ENCODE results near the gene AP1M2. TPM values are rescaled to one million over a fixed set of nuclear protein-coding genes. Genes with fewer than 3 reads are reported as not detected.

The AP1M2 gene
- total RNA-seq, 1 donor from 2014 or later = 36.9 TPM

DNA sequence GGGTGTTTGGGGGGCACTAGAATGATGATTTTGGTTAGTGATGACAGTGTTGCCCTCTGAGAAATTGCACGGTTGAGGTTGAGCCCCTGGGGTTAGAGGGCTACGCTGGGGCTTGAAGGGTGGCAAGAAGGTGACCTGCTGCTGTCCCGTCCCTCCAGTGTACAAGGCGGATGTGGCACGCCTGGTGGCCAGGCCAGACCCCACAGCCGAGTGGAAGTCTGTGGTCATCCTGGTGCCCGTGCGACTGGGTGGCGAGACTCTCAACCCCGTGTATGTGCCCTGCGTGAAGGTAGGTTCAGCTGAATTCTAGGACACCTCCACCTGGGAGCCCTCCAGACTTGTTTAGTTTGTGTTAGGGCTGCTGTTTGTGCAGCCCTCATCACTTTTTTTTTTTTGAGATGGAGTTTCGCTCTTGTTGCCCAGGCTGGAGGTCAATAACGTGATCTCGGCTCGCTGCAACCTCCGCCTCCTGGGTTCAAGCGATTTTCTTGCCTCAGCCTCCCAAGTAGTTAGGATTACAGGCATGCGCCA lies 38.3 kb downstream of the AP1M2 start:
- Histone ChIP-seq H3K9me3 (no peaks in the 10 kb centered on the region), H3K36me3 (peaks cover 83% of the 10 kb centered on the region), H3K4me3 (no peak overlapping the region), H3K4me1 (peaks cover 19% of the 10 kb centered on the region), H3K27me3 (ENCODE audit: low read depth) (no peaks in the 10 kb centered on the region), H3K27ac (no peak overlapping the region)
- DNase-seq (no peak), ATAC-seq (no peak)
- TF ChIP-seq, protein P1, sequence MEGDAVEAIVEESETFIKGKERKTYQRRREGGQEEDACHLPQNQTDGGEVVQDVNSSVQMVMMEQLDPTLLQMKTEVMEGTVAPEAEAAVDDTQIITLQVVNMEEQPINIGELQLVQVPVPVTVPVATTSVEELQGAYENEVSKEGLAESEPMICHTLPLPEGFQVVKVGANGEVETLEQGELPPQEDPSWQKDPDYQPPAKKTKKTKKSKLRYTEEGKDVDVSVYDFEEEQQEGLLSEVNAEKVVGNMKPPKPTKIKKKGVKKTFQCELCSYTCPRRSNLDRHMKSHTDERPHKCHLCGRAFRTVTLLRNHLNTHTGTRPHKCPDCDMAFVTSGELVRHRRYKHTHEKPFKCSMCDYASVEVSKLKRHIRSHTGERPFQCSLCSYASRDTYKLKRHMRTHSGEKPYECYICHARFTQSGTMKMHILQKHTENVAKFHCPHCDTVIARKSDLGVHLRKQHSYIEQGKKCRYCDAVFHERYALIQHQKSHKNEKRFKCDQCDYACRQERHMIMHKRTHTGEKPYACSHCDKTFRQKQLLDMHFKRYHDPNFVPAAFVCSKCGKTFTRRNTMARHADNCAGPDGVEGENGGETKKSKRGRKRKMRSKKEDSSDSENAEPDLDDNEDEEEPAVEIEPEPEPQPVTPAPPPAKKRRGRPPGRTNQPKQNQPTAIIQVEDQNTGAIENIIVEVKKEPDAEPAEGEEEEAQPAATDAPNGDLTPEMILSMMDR (IDR thresholded peaks at IDR 0.05) = no peak
- intact Hi-C loops (cut with DNase I) = no loop called here

DNA sequence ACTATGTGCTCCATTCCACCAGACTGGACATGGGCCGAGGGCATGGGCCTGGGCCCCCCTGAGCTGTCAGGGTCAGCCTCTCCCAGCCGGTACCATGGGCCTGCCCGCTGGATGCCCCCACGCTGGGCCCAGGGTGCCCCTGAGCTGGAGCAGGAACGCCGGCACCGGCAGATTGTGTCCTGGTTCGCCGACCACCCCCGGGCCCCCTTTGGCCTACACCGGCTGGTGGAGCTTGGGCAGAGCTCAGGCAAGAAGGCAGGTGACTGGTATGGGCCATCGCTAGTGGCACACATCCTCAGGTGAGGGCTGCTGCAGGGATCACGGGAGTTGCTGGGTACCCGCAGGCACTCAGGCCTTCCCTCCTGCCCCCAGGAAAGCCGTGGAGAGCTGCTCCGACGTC lies 40.3 kb downstream of the AP1M2 start:
- Histone ChIP-seq H3K36me3 (peaks cover 63% of the 10 kb centered on the region), H3K4me3 (no peak overlapping the region), H3K4me1 (peaks cover 19% of the 10 kb centered on the region), H3K27ac (no peak overlapping the region), H3K27me3 (ENCODE audit: low read depth) (no peaks in the 10 kb centered on the region), H3K9me3 (no peaks in the 10 kb centered on the region)
- DNase-seq (no peak), ATAC-seq (no peak)
- intact Hi-C loops (cut with DNase I) = no loop called here
- TF ChIP-seq, protein P1 (IDR thresholded peaks at IDR 0.05) = no peak

DNA sequence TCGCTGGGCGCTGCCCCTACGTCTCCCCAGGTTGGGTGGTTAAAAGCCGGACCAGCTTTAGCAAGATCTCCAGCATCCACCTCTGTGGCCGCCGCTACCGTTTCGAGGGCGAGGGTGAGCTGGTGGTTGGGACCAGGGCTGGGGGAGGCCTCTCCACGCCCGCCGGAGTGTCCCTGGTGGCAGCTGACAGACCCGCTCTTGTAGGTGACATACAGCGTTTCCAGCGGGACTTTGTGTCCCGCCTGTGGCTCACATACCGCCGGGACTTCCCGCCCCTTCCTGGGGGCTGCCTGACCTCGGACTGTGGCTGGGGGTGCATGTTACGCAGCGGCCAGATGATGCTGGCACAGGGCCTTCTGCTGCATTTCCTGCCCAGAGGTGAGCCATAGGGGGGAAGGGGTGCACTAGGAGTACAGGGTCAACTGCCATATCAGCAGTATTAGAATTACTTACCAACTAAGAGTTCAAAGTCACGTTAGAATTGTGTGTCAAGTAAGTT lies 42.3 kb downstream of the AP1M2 start:
- no peak for DNase-seq

DNA sequence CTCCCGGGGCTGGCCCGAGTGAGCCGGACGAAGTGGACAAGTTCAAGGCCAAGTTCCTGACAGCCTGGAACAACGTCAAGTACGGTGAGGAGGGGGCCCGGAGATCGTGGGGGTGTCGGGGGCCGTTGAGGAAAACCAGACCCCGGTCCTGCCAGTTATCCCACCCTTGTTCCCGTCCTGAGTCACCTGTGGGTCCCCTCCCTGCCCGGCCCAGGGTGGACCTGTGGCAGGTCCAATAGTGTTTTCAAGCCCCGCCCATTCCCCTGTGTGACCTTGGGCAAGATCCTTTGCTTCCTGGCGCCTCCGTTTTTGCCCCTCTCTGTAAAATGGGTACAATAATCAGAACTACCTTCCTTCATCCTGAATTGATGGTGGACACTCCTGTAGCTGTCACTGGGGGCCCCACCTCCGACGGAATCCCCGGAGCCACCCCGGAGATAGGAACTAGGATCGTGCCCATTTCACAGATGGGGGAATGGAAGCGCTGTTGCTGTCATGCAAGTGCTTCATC lies 42.8 kb downstream of the AP1M2 start:
- Histone ChIP-seq H3K27ac (peak overlapping the region; percentile 91), H3K36me3 (peaks cover 38% of the 10 kb centered on the region), H3K4me3 (peak overlapping the region; percentile 88), H3K27me3 (ENCODE audit: low read depth) (no peaks in the 10 kb centered on the region), H3K4me1 (peaks cover 19% of the 10 kb centered on the region), H3K9me3 (no peaks in the 10 kb centered on the region)
- intact Hi-C loops (cut with DNase I) = no loop called here
- DNase-seq (no peak), ATAC-seq (peak; percentile 47 to 63)
- TF ChIP-seq, protein P1 (IDR thresholded peaks at IDR 0.05) = no peak

More for the DNA sequence above, 42.3 kb downstream of the AP1M2 start:
- no peaks in the 10 kb centered on the region for H3K27me3 ChIP-seq (ENCODE audit: low read depth)
- TF ChIP-seq, protein P1 (IDR thresholded peaks at IDR 0.05) = no peak
- intact Hi-C loops (cut with DNase I) = no loop called here
- H3K27ac ChIP-seq = no peak overlapping the region
- peaks cover 19% of the 10 kb centered on the region for H3K4me1 ChIP-seq
- H3K36me3 ChIP-seq = peaks cover 43% of the 10 kb centered on the region
- H3K9me3 ChIP-seq = no peaks in the 10 kb centered on the region
- H3K4me3 ChIP-seq = peak overlapping the region; percentile 88
- no peak for ATAC-seq

DNA sequence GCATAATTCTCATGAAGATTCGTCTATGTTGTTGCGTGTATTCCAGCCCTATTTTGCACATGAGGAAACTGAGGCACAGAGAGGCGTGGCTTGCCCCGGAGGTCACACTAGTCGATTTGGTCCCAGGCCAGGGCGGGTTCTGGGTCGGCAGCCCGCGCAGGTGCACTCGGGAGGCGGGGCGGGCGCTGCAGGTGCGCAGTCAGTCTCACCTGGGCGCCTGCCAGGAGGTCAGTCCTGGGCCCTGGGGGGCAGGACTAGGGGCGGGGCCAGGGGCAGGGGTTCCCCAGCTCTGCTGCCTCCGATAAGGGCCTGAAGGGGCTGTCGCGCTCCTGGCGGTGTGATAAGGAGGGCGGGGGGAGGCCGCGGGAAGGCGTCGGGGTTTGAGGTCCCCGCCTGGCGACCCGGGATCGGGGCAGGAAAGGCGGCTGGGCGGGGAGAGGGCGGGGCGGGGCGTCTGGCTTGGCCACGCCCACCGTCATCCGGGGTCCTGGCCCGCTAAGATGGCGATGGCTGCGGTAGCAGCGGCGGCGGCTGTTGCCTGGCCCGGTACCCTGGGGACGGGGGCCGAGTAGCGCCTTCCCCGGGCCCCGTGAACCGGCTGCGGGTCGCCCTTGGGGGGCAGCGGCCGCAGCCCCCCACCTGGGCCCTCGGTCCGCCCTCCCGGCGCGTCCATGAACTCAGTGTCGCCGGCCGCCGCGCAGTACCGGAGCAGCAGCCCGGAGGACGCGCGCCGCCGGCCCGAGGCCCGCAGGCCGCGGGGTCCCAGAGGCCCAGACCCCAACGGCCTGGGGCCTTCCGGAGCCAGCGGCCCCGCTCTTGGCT lies 43.5 kb downstream of the AP1M2 start, which contains the start of gene ATG4D:
Gene ATG4D (plus strand): TSS at position 485 of the 822 bp plus-strand sequence. CDS start 187 bp downstream, at position 672.
- Histone ChIP-seq H3K27me3 (ENCODE audit: low read depth) (no peaks in the 10 kb centered on the region), H3K4me3 (peak within 1 kb of the TSS; percentile 88), H3K4me1 (peaks cover 19% of the 10 kb centered on the region), H3K27ac (peak within 1 kb of the TSS; percentile 91), H3K9me3 (no peaks in the 10 kb centered on the region), H3K36me3 (peaks cover 31% of the 10 kb centered on the region)
- ATAC-seq (peak; percentile 93 to 95), DNase-seq (peak; percentile 92)
- TF ChIP-seq, protein P1 (IDR thresholded peaks at IDR 0.05) = no peak
- intact Hi-C loops (cut with DNase I) = no loop called here

All from lower lobe of right lung (tissue), 2 donors.